ENCODE data around the gene CPXM1.

- no peak for TF ChIP-seq POLR2A (IDR thresholded peaks at IDR 0.05; ENCODE audit: low read depth, low read length)
- TF ChIP-seq POLR2AphosphoS5 (IDR thresholded peaks at IDR 0.05; ENCODE audit: insufficient read depth, low read depth, low read length) = no peak
- no peak for TF ChIP-seq EZH2 (IDR thresholded peaks at IDR 0.05; ENCODE audit: borderline replicate concordance, low read depth, low read length, severe bottlenecking)
These were observed 43.4 kb downstream of the CPXM1 start for GRCh38 chr20:2757001-2757400.

Measured in endothelial cell of umbilical vein (primary cell).